HG03342 (cell line): Measurements from ENCODE around the gene TECPR2.

Source experiments
- ATAC-seq: cut with Tn5 transposase; IDR thresholded peaks from one replicate; pipeline ENCODE4 v1.9.1; 2021; ENCODE audit warnings: mild to moderate bottlenecking, moderate library complexity; ENCODE audit not compliant: unreplicated experiment

Gene TECPR2

GRCh38 chr14:102491786-102492530 is 129.2 kb downstream of the TECPR2 start:
- no peak for ATAC-seq

- no peak for ATAC-seq
These were observed 129.8 kb downstream of the TECPR2 start for GRCh38 chr14:102492531-102492910.

GRCh38 chr14:102493096-102493495 is 130.4 kb downstream of the TECPR2 start:
- ATAC-seq, result no peak

- no peak for ATAC-seq
These were observed 130.8 kb downstream of the TECPR2 start for GRCh38 chr14:102493585-102493984.

- ATAC-seq, result no peak
These were observed 133.0 kb downstream of the TECPR2 start for GRCh38 chr14:102495491-102496330.

- no peak for ATAC-seq
These were observed 133.6 kb downstream of the TECPR2 start for GRCh38 chr14:102496331-102496691.

GRCh38 chr14:102496958-102497744 is 134.4 kb downstream of the TECPR2 start:
- no peak for ATAC-seq

- ATAC-seq, result no peak
These were observed 135.4 kb downstream of the TECPR2 start for GRCh38 chr14:102497998-102498677.

- no peak for ATAC-seq
These were observed 136.0 kb downstream of the TECPR2 start for GRCh38 chr14:102498678-102499265.

GRCh38 chr14:102499401-102500157 is 136.8 kb downstream of the TECPR2 start:
- no peak for ATAC-seq

- no peak for ATAC-seq
These were observed 137.5 kb downstream of the TECPR2 start for GRCh38 chr14:102500158-102500662.

- no peak for ATAC-seq
These were observed 138.0 kb downstream of the TECPR2 start for GRCh38 chr14:102500713-102501112.

- ATAC-seq, result no peak
These were observed 139.1 kb downstream of the TECPR2 start for GRCh38 chr14:102501751-102502315.

- ATAC-seq, result no peak
These were observed 139.8 kb downstream of the TECPR2 start for GRCh38 chr14:102502571-102502970.

- no peak for ATAC-seq
These were observed 141.0 kb downstream of the TECPR2 start for GRCh38 chr14:102503641-102504327.

- ATAC-seq, result no peak
These were observed 141.7 kb downstream of the TECPR2 start for GRCh38 chr14:102504328-102504999.

GRCh38 chr14:102505000-102505619 is 142.4 kb downstream of the TECPR2 start:
- ATAC-seq, result no peak
